GM18526 (cell line): ENCODE measurements around the gene B3GAT3.

ENCODE experiments used
- POLR2A ChIP-seq: IDR thresholded peaks from 3 replicates; pipeline ENCODE4 v1.6.1; 2011; ENCODE audit not compliant: insufficient read length; ENCODE audit errors: extremely low read depth

B3GAT3 gene

DNA sequence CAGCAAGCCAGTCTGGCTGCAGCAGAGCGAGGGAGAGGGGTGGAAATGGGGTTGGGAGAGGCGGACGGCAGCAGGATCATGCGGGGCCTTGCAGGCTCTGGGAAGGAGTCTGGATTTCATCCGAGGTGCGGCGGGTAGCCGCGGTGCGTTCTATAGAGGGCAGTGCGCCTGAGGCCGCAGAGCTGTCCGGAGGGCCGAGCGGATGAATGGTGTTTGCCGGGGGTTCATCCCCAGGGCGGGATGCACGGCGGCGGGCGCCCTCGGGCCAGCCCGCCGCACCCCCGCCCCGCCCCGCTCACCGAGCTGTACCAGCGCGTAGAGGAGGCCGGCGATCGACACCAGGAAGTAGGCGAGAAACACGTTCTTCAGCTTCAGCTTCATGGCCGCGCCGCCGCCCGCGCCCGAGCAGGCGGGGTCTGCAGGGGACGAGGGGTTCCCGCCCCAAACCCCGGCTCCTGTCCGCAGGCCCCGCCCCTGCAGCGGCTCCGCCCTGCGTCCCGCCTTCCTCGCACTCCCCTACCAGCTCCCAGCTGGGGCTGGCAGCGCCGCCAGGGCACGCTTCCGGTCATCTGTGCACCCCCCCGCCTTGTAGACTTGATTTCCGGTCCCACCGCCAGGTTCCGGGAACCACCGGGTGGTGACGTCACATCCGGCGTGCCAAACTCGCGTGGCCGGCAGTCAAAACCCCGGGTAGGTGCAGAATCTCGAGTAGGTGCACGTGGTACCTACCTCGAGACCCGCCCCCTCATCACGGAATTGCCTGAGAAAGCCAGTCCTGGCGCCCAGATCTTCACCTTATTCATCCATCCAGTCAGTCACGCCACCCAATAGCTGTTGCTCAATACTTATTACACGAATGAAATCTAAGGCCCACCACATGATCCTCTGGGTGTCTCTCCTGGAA is at the start of gene B3GAT3:
TSS of gene B3GAT3 (minus strand) at position 420 of the 904 bp plus-strand sequence. CDS start at position 381, 39 bp downstream.
- peak; percentile 84 for TF ChIP-seq POLR2A

DNA sequence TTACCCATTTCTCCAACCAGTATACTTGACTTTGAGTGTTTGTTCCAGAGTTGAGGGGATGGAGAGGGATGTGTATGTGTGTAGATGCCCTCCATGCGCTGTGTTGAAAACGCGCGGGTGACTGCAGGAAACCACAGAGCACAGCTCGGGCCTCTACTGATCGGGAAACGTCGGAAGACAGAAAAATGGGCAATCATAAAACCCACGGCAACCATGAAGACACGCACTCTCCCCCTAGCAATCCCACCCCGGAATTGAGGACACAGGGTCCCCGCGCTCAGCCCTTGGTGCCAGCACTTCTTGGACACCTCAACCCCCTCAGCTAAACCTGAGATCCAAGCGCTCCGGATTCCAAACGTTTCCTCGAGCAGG is 49.4 kb upstream of the B3GAT3 start:
- TF ChIP-seq POLR2A, result no peak

DNA sequence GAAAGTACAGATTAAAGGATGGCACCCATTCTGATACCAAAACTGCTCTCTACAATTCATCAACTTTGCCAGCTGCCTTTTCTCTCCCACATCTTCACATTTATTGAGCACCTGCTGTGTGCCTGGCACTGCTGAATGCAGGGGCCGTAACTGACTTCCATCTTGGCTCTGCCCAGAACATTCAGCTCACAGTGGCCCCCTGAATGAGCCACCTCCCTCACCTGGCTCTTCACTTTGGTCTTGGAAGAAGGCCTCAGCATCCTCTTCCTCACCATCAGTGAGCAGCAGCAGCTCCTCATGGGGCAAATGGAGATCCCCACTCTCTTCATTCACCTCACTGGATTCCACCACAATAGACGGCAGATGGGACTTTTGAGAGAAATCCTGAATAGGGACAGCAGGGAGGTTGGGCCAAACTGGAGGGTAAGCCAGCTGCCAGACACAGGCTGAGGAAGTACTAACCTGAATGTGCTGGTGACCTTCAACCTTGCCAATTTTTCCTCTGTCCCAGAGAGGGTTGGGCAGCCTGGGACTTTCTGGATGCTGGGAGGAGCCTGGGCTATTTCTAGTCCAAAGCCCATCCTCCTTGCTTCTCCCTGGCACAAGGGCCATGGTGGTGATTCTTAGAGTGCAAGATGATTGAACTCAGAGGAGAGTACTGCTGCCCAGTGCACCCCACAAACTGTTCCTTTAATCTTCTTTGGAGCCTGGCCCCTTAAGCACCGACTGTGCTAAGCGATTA is 47.8 kb upstream of the B3GAT3 start:
- no peak for TF ChIP-seq POLR2A

DNA sequence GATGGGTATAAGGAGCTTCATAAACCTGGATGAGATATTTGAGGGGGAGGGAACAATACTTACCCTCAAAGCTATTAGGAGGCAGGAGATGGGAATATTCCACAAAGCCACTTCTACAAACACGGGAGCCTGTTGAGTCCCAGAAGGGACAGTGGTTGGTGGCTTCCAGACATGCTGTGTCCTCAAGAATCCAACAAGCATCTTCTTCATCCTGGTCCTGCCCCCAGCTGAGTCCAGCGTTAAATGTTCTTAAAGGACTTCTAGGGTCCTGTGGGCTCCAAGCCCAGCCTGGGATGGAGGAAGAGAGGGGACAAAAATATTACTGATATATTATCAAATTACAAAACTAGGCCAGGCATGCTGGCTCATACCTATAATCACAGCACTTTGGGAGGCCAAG is 45.7 kb upstream of the B3GAT3 start:
- no peak for TF ChIP-seq POLR2A

DNA sequence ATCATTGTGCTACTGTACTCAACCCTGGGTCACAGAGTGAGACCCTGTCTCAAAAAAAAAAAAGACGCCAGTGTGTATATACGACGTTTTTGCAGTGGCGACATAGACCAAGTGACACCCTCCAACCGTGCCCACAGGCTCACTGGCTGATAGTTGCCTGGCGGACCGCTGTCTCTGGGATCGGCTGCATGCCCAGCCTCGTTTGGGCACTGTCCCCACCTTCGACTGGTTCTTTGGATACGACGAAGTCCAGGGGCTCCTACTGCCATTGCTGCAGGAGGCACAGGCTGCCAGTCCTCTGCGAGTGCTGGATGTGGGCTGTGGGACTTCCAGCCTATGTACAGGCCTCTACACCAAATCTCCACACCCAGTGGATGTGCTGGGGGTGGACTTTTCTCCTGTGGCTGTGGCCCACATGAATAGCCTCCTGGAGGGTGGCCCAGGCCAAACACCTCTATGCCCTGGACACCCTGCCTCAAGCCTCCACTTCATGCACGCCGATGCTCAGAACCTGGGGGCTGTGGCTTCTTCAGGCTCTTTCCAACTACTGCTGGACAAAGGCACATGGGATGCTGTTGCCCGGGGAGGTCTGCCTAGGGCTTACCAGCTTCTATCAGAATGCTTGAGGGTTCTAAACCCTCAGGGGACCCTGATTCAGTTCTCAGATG is 44.6 kb upstream of the B3GAT3 start:
- TF ChIP-seq POLR2A, result no peak

DNA sequence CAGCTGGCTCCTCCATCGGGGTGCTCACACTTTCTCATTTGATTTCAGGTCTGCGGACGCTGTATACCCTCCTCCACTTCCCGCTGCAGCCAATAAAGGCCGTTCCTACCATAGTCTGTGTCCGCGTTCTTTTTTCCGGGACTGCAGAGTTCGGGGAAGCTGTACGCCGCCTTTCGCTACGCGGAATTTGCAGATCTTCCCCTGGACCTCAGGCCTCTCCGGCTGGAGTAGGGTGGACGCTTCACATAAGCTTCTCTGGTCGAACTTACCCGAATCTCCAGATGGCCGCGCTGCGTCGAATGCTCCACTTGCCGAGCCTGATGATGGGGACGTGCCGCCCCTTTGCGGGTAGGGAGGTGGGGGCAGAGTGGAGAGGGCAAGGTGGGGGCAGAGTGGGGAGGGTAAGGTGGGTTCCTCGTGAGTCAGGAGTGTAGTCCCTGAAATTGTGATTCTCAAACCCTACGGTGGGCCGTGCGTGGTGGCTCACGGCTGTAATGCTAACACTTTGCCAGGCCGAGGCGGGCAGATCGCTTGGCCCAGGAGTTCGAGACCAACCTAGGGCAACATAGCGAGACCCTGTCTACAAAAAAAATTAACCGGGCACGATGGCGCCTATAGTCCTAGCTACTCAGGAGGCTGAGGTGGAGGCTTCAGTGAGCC is 43.9 kb upstream of the B3GAT3 start:
- no peak for TF ChIP-seq POLR2A

DNA sequence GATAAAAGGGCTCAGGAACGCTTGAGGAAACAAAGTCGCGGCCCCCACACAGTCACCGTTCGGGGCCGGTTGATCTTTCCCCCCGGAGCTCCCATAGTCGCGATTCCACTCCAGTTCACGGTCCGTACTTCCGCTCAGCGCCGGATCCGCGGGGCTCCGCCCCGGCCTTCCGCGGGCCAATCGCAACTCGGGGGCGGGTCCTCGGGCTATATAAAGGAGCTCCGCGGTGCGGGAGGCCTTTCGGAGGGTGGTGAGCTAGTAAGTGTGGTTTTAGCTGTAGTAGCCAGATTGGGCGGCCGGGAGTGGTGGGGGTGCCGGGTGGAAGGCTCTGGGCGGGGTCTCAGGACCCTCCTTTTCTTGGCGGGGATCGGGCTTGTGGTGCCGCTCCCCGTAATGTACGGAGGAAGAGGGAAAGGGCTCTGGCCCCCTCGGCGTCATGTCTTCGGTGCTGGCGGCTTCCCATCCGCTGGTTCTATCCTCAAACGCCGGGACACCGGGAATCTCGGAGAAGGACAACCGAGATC is 43.4 kb upstream of the B3GAT3 start, which contains the start of the genes C11orf98 and CSKMT:
TSS of gene C11orf98 (minus strand) at position 136 of the 524 bp plus-strand sequence. CDS start at position 95, 41 bp downstream.
TSS of gene CSKMT (plus strand) at position 238 of the 524 bp plus-strand sequence. CDS start 568 bp downstream, outside the sequence.
- TF ChIP-seq POLR2A, result peak; percentile 100

DNA sequence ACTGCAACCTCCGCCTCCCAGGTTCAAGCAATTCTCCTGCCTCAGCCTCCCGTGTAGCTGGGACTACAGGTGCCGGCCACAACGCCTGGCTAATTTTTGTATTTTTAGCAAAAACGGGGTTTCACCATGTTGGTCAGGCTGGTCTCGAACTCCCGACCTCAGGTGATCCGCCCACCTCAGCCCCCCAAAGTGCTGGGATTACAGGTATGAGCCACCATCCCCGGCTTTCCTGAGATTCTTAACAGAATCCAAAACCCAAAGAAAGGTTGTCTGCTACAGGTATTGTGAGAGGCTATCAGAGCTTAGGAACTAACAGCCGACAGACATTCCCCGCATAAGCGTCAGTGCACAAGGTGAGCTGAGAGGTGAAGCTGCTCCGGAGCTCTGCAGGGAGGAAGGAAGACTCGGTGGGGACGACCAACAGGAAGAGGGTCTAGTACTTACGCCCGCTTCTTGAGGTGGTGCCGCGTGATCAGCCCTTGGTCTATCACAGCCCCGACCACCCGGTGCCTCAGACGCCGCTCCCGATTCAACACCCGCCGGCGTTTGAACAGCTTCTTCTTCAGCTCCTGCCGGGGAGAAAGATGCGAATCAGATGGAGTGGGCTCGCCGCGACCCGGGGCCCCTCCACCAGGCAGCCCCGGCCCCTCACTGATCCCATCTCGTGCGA is 42.8 kb upstream of the B3GAT3 start:
- no peak for TF ChIP-seq POLR2A

DNA sequence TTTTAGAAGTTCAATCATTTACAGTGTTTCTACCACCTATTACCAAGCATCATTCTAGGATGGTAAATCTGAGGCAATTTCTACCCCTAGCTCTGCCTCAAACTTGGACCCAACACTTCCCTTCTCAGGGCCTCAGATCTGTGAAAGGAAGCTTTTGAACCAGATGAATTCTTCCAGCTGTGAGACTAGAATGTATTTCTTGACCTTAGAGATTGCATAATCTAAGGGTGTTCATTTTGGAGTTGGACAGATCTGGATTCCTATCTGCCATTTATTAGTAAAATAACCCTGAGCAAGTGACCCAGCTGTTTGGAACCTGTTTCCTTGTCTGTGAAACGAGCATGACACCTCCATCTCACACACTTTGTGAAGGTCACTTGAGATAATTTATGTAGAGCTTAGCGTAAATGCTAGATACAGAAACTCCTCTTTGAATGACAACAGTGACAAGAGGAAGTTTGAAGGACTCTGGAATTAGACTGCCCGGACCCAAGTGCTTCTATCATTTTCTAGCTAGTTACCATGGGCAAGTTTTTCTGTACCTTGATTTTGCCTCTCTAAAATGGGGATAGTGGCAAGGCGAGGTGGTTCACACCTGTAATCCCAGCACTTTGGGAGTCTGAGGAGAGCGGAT is 35.1 kb upstream of the B3GAT3 start:
- no peak for TF ChIP-seq POLR2A

DNA sequence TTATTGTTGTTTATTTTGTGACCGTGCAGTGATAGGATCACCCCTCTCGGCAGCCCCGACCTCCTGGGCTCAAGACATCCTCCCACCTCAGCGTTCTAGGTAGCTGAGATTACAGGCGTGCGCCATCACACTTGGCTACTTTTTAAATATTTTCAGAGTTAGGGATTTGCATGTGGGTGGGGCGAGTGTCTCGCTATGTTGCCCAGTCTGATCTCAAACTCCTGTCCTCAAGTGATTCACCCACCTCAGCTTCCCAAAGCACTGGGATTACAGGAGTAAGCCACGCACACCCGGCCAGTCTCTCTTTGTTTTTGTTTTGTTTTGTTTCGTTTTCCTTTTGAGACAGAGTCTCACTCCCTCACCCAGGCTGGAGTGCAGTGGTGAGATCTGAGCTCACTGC is 32.5 kb upstream of the B3GAT3 start:
- TF ChIP-seq POLR2A, result no peak

DNA sequence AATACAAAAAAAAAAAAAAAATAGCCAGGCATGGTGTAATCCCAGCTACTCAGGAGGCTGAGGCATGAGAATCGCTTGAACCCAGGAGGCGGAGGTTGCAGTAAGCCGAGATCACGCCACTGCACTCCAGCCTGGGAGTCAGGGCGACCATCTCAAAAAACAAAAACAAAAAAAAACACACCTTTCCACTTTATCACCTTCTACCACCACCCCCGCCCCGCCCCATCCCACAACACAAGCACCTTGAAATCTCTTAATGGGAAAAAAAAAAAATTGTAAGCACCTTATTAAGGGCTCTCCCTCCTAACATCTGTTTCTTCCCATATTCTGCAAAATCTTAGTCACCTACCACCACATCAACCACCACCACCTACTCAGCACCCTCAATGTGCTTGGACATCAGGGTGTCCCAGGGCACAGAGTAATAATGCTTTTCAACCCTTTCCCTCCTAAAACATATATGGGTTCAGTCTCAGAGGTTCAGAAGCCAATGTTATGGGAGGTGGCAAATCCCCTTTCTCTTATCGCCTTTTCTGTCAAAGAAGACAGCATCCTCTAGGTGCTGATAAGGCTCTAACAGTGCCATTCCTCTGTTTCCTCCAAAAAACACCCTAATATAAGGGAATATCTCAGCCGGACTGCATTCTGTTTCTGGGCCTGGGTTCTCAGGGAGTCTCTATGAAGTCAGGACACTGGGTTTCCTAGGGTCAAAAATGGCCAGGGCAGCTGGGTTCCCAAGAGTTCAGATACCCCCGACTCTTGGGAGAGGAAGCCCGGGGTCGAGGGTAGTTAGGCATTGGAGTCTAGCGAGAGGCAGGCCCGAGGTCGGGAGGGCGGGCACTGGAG is 30.6 kb upstream of the B3GAT3 start:
- TF ChIP-seq POLR2A, result no peak

DNA sequence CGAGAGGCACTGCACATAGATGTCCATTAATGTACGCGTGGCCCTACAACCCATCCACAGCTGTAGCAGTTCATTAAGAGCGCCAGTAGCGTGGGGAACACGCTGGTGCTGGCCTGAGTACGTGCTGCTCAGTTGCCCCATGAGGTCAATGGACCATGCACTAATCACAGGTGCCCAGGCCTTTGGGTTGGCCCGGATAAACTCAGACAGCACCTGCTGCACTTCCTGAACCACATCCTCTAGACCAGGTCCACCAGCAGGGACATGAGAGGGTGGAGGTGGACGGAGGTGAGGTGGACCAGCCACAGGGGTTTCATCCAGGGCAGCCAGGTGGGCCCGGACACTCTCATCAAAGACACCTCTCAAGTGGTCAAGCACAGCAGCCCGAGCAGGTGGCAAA is 27.7 kb upstream of the B3GAT3 start:
- TF ChIP-seq POLR2A, result no peak

DNA sequence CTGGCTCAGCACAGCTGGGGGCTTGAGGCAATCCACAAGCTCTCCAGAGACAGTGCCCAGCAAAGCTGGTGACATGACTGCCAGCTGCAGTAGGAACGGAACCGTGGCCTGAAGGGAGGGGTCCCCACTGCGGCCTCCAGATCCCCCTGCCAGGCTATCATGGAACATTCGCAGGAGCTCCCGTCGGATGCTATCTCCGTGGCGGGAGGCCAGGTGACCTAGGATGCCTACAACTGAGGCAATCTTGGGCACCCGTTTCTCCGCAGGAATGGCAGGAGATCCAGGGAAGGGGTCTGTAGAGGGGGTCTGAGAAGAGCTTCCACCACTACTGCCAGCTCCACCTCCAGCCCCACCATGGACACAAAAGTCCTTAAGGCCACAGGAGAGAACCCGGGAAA is 27.2 kb upstream of the B3GAT3 start:
- TF ChIP-seq POLR2A, result no peak
